Endothelial cell of umbilical vein (primary cell): ENCODE measurements around the gene DCAF10. TPM values are rescaled to one million over a fixed set of nuclear protein-coding genes. Genes with fewer than 3 reads are reported as not detected.

Experiments
- BruUV-seq: library from RNA; stranded (reverse); fragments of 400-500 nt; replicated peaks from 2 replicates; lab custom pipeline; 2021; lab: Mats Ljungman, UMichigan
- CTCF ChIA-PET: fragments of 300-600, 350-600 bp; sonication (Branson Sonifier 250); formaldehyde crosslinking; loops from one replicate; lab custom pipeline; 2021; ENCODE audit warnings: antibody characterized with exemption, inconsistent platforms; lab: Charles Lee
- POLR2A ChIA-PET: fragments of 300-600, 350-600 bp; sonication (Branson Sonifier 250); formaldehyde crosslinking; loops from one replicate; lab custom pipeline; 2021; ENCODE audit warnings: antibody characterized with exemption, inconsistent platforms; lab: Charles Lee
- DNase-seq: peaks from one replicate; pipeline ENCODE4 v3.0.0-alpha.2; 2011; ENCODE audit warnings: low read depth, low spot score
- FAIRE-seq: peaks from 2 replicates; lab custom pipeline; 2011; peaks lifted over from hg19 to GRCh38; lab: Jason Lieb, UNC
- H2AFZ ChIP-seq: 2 replicates; pipeline ENCODE4 v1.6.0; 2012; ENCODE audit warnings: low read depth, low read length, control low read depth, inconsistent platforms
- H3K27ac ChIP-seq: 2 replicates; pipeline ENCODE4 v1.5.1; 2011; ENCODE audit warnings: low read depth, mild to moderate bottlenecking, control low read depth, low read length, moderate library complexity; ENCODE audit not compliant: insufficient read depth
- H3K27me3 ChIP-seq, 2 experiments: 2 replicates each; pipeline versions ENCODE4 v1.6.0 to v1.6.1; 2011; ENCODE audit warnings: low read length in 2 of 2, mixed read lengths in 1 of 2; ENCODE audit not compliant: control insufficient read depth in 2 of 2, insufficient read depth in 2 of 2
- H3K36me3 ChIP-seq, 2 experiments: 2 replicates in 1 of 2; 3 replicates in 1 of 2; pipeline ENCODE4 v1.5.1; 2011; ENCODE audit warnings: low read length in 2 of 2, mild to moderate bottlenecking in 1 of 2, moderate library complexity in 1 of 2; ENCODE audit not compliant: control insufficient read depth in 2 of 2, insufficient read depth in 2 of 2; ENCODE audit errors: extremely low read depth in 1 of 2
- H3K4me1 ChIP-seq: 3 replicates; pipeline ENCODE4 v1.5.1; 2011; ENCODE audit warnings: mild to moderate bottlenecking, low read length; ENCODE audit not compliant: control insufficient read depth, insufficient read depth; ENCODE audit errors: extremely low read depth
- H3K4me2 ChIP-seq: 2 replicates; pipeline ENCODE4 v1.6.1; 2011; ENCODE audit warnings: low read length, control low read depth, mixed read lengths; ENCODE audit not compliant: insufficient read depth
- H3K4me3 ChIP-seq, 3 experiments: fragments of 200-600 bp in 1 of 3; sonication (generic), shearing (Covaris generic) in 1 of 3; replicated peaks in 1 of 3; 2 replicates each; pipeline ENCODE4 v1.5.1; 2011 to 2016; ENCODE audit warnings: control low read depth in 3 of 3, low read length in 3 of 3, mild to moderate bottlenecking in 2 of 3, inconsistent platforms in 1 of 3, low read depth in 1 of 3, moderate library complexity in 1 of 3; ENCODE audit not compliant: insufficient read depth in 1 of 3
- H3K79me2 ChIP-seq: 2 replicates; pipeline ENCODE4 v1.6.0; 2012; ENCODE audit warnings: low read length, inconsistent platforms; ENCODE audit not compliant: control insufficient read depth, insufficient read depth
- H3K9ac ChIP-seq: replicated peaks from 2 replicates; pipeline ENCODE3; 2011; ENCODE audit warnings: low read length, control low read depth; ENCODE audit not compliant: insufficient read depth; ENCODE audit errors: extremely low read depth
- H3K9me1 ChIP-seq: replicated peaks from 3 replicates; pipeline ENCODE4 v1.6.0; 2011; ENCODE audit warnings: mild to moderate bottlenecking, low read length; ENCODE audit not compliant: control insufficient read depth, insufficient read depth; ENCODE audit errors: extremely low read depth
- H3K9me3 ChIP-seq: replicated peaks from 2 replicates; pipeline ENCODE4 v1.5.1; 2012; ENCODE audit warnings: low read length, inconsistent platforms; ENCODE audit not compliant: control insufficient read depth, insufficient read depth
- H4K20me1 ChIP-seq: replicated peaks from 2 replicates; pipeline ENCODE3; 2011; ENCODE audit warnings: mild to moderate bottlenecking, low read length; ENCODE audit not compliant: control insufficient read depth, insufficient read depth; ENCODE audit errors: extremely low read depth
- EZH2 ChIP-seq: IDR thresholded peaks from 2 replicates; pipeline ENCODE4 v1.6.1; 2012; ENCODE audit warnings: borderline replicate concordance, low read depth, mild to moderate bottlenecking, moderate library complexity, low read length, inconsistent platforms; ENCODE audit not compliant: severe bottlenecking
- FOS ChIP-seq: IDR thresholded peaks from 2 replicates; pipeline ENCODE4 v1.6.1; 2011; ENCODE audit warnings: mild to moderate bottlenecking, low read length, moderate library complexity, borderline replicate concordance; ENCODE audit not compliant: insufficient read depth
- GATA2 ChIP-seq: IDR thresholded peaks from 2 replicates; pipeline ENCODE4 v1.7.0; 2011; ENCODE audit warnings: low read depth, mild to moderate bottlenecking, moderate library complexity, mixed read lengths, low read length; ENCODE audit not compliant: insufficient read length, insufficient read depth
- JUN ChIP-seq: IDR thresholded peaks from 2 replicates; pipeline ENCODE4 v1.6.1; 2011; ENCODE audit warnings: borderline replicate concordance, low read depth; ENCODE audit not compliant: insufficient read length, insufficient read depth
- MAX ChIP-seq: IDR thresholded peaks from 2 replicates; pipeline ENCODE4 v1.6.1; 2011; ENCODE audit not compliant: insufficient read depth, insufficient read length
- POLR2A ChIP-seq: IDR thresholded peaks from 2 replicates; pipeline ENCODE4 v1.6.1; 2012; ENCODE audit warnings: low read depth, mild to moderate bottlenecking, control low read depth, low read length
- POLR2AphosphoS5 ChIP-seq: IDR thresholded peaks from 2 replicates; pipeline ENCODE4 v1.6.1; 2012; ENCODE audit warnings: low read depth, mild to moderate bottlenecking, control low read depth, low read length, moderate library complexity; ENCODE audit not compliant: insufficient read depth
- dilution Hi-C: fragments of 300-500 bp; cut with MboI; formaldehyde crosslinking; loops from one replicate; pipeline ENCODE4 v1.15.0; 2019; ENCODE audit warnings: low sequenced_read_pairs; ENCODE audit not compliant: extremely low pct_ligation_motif_present
- intact Hi-C: fragments of 100-400 bp; cut with micrococcal nuclease; formaldehyde crosslinking; loops from one replicate; pipeline ENCODE4 v1.10.0; 2022
- polyA plus RNA-seq, 4 experiments: library from polyadenylated mRNA; depleted of rRNA in 3 of 4; stranded (reverse) in 3 of 4; unstranded in 1 of 4; fragments of >200 nt; gene quantifications; 2 replicates each; pipeline versions ENCODE4 v1.2.1 to v1.2.3, GENCODE V29; 2011 to 2012; ENCODE audit warnings: missing spikeins in 1 of 4
- total RNA-seq: library from RNA; stranded (reverse); gene quantifications from 2 replicates; pipeline ENCODE4 v1.2.3, GENCODE V29; 2021

Gene DCAF10
- total and polyA plus RNA-seq, 2 donors (not counting 3 experiments of a cell fraction or from before 2014, with no cell fraction given) = 13.1 to 21.5 TPM

- Histone ChIP-seq H4K20me1 (no peaks in the 10 kb centered on the region), H3K9ac (no peak overlapping the region), H3K9me3 (no peaks in the 10 kb centered on the region), H3K4me1 (peaks cover 14% of the 10 kb centered on the region), H3K27me3 (no peaks in the 10 kb centered on the region), H3K27ac (no peak overlapping the region), H2AFZ (no peak overlapping the region), H3K4me2 (no peak overlapping the region), H3K9me1 (no peaks in the 10 kb centered on the region), H3K36me3 (no peaks in the 10 kb centered on the region), H3K79me2 (peaks cover 2% of the 10 kb centered on the region), H3K4me3 (no peak overlapping the region)
- no peak for FAIRE-seq
- intact Hi-C loops = no loop called here
- TF ChIP-seq POLR2AphosphoS5 (no peak), JUN (no peak), POLR2A (no peak), EZH2 (no peak), MAX (no peak), GATA2 (no peak), FOS (no peak)
- no peak for DNase-seq
- POLR2A ChIA-PET = no interaction called here
- CTCF ChIA-PET = no interaction called here
- BruUV-seq = no TSS peak
- dilution Hi-C loops = no loop called here
Observed at GRCh38 chr9:37836386-37836785, 35.8 kb downstream of the DCAF10 start.
